OCI-LY7 (cell line): ENCODE results near the gene TMEM26.

Source experiments
- CTCF ChIP-seq: fragments of 200-600 bp; sonication (generic); conservative IDR thresholded peaks from 2 replicates; pipeline ENCODE4 v1.5.1; 2014; ENCODE audit warnings: mild to moderate bottlenecking, antibody characterized with exemption, low read length, moderate library complexity, mixed read lengths
- EZH2phosphoT487 ChIP-seq: fragments of 200-600 bp; sonication (generic); IDR thresholded peaks from 2 replicates; pipeline ENCODE4 v1.6.1; 2018; ENCODE audit warnings: low read depth, borderline replicate concordance, mild to moderate bottlenecking, mixed run types, antibody characterized with exemption, low read length, moderate library complexity, mixed read lengths

- TF ChIP-seq CTCF (no peak), EZH2phosphoT487 (no peak)
These were observed 3.1 kb upstream of the TMEM26 start for GRCh38 chr10:61456095-61456789.
